NCI-H2029 (cell line): ENCODE data around the gene TBX15.
"Not testable (repeated sequence)": the region's sequence is repeated elsewhere in the genome, so short reads cannot be mapped to it uniquely, and the experiment has no call there.

Experiments
- DNase-seq: peaks from one replicate; lab custom pipeline; 2025; lab: John Stamatoyannopoulos, UW

TBX15 gene

DNA sequence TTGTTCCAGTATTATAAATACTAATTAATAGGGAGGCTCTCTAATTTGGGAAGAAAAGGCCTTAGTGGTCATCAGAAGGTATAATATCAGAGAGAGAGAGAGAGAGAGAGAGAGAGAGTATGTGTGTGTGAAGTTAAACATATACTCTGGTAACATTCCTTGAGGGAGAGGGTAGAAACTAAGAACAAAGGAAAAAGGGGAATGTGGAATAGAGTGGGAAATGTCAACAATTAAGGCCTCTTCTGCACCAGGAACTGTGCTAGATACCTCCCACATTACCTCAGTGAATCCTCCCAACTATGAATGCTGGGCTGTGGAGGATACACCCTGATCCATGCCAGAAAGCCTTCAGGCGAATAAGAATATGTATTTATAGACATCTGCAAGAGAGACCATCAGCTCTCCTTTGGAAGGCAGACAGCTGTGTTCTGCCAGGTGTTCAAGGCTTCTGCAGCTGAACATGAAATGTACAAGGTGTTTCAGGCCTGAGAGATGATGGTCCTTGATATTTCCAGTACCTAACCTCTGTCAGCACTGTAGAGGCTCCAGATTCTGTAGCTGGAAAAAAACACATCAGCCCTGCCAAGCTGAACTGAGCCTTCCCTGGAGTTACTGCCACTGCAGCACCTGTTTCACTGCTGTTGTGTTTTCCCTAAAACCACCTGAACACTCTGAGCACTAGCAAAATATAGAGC lies 29.1 kb downstream of the TBX15 start:
- no peak for DNase-seq

- no peak for DNase-seq
Measured at GRCh38 chr1:118958140-118958539, 30.0 kb downstream of the TBX15 start.

GRCh38 chr1:118957579-118957978 lies 30.6 kb downstream of the TBX15 start:
- DNase-seq = not testable (repeated sequence)

- no peak for DNase-seq
Measured at GRCh38 chr1:118954301-118954905, 33.7 kb downstream of the TBX15 start.

DNA sequence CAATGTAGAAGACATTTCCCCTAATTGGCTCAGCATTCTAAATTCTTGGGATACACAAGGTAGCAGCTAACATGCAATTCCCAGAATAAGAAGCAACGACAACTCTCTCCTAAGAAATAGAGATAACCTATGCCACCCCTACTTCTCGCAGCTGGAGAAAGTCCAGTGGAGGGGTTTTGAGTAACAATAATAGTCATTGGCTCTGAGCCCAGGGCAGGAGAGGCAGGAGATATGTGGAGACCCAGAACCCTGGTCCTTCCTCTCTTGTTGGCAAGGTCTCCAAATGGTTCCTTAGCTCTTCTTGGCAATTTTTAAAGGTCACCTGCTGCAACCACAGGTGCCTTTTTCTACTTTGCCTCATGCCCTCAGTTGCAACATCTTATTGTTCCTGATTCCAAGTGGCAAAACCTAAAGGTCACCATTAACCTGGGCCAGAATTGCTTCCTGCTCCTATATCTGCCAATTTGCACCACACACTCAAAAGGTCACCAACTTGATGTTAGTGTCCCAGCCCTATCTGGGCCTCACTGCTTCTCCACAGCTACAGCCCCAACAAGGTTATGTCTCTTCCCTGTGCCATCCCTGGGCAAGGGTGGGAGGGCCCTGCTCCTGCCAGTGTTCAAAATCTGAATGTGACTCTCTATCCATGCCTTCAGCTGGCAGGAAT lies 36.7 kb downstream of the TBX15 start:
- DNase-seq = no peak

- no peak for DNase-seq
Measured at GRCh38 chr1:118949315-118949714, 38.8 kb downstream of the TBX15 start.

- DNase-seq = no peak
Measured at GRCh38 chr1:118948846-118949245, 39.3 kb downstream of the TBX15 start.

DNA sequence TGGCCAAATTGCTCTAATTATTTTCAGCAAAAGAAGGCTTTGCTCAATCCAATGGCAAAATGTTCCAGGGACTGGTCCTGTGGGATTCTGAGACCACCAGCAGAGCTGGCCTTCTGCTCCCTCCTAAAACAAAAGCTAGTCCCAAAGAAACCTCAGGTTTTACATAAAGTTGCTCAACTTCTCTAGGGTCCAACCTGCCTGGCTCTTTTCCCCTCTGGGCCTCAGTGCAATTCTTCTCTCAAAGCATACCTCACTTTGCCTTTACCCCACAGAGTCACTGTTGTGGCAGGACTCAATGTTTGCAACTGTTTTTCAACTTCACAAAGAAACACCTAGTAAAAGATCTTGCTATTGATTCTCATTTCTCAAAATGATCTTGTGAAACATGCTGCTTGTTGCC lies 39.8 kb downstream of the TBX15 start:
- DNase-seq = no peak

- DNase-seq = no peak
Measured at GRCh38 chr1:118947790-118948189, 40.4 kb downstream of the TBX15 start.

- no peak for DNase-seq
Measured at GRCh38 chr1:118947003-118947765, 41.0 kb downstream of the TBX15 start.

DNA sequence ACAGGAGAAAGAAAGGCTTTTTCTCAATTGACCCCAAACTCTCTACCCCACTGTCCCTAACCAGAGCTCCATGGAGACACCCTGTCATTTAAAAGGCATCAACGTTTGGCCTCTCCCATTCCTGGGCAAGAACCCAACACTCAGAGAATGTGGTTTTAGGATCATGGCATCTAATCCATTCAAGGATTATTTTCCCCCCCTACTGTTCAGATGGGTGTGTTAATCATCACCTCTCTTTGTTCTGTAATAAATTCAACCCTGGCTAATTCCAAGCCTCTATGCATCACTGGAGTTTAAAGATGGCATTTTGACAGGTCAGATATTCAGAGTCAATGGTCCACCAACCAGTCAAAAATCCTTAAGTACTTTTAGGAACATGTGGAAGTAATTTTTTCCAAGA lies 42.7 kb downstream of the TBX15 start:
- no peak for DNase-seq

DNA sequence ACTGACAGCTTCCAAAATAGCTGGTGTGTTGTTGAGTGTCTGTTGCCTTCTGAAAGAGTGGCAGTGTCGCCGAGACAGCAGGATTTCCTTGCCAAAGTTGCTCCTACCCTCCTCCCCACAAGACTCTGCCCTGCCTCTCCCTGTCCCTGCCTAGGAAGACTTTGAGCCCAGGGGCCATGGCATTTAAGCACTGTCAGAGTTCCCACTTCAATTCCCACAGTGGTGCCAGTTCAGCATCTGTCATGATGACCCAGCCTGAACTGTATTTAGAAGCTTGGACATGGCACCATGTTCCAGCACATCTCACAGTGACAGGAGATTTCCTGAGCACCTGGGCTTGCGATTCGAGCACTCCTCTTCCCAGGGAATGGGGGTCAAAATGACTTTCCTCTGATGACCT lies 43.6 kb downstream of the TBX15 start:
- no peak for DNase-seq

DNA sequence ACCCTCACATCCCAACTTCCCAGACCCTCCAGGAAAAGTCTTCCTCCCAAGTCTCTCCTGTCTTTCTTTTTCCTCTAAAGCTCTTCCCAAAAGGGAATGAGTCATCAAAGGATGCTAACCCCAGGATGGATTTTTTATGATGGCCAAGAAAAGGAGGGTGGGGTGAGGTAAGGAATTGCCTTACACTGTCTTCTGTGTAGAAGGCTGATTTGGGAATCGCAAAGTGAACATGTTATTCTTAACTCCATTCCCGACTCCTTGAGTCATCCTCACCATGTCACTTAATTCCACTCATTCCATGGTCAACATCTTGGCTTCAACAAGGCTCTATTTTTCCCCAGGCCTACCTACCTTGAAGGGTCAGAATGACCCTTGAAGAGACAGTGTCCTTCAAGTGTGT lies 44.0 kb downstream of the TBX15 start:
- no peak for DNase-seq

DNA sequence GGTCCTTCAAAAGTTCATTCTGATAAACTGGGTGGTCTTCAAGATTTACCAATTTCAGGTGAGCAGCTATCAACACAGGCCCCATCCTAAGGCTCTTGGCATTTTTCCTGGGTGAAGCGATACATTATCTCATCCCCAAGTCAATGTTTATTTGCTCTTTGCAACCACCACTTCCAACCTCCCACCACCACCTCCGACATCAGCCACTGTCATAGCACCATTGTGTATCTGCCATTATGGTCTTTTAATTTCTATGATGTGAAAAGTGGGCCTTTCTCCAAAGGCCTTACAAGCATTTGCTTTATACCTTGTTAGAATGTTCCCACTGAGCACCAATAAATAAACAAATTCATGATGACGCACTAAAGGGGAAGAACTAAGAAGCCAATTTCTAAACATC lies 47.2 kb downstream of the TBX15 start:
- no peak for DNase-seq

GRCh38 chr1:118937413-118938072 lies 50.6 kb downstream of the TBX15 start:
- no peak for DNase-seq

DNA sequence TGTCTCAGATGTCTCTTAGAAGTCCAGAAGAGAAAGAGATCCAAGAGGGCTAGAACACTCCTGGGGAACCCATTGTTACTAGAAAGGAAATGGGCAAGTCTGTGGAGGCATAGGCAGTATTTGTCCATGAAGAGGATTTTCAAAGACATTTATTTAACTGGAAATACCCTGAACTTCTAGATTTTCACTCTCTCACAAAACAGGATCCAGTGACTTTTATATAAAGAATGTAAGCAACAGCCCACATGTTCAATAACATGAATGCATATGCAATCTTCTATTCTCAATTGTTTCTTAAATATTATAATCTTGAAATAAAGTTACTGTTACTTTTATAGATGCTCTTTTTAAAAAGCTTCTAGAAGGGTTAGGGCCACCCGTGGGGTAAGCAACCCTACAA lies 53.4 kb downstream of the TBX15 start:
- no peak for DNase-seq

DNA sequence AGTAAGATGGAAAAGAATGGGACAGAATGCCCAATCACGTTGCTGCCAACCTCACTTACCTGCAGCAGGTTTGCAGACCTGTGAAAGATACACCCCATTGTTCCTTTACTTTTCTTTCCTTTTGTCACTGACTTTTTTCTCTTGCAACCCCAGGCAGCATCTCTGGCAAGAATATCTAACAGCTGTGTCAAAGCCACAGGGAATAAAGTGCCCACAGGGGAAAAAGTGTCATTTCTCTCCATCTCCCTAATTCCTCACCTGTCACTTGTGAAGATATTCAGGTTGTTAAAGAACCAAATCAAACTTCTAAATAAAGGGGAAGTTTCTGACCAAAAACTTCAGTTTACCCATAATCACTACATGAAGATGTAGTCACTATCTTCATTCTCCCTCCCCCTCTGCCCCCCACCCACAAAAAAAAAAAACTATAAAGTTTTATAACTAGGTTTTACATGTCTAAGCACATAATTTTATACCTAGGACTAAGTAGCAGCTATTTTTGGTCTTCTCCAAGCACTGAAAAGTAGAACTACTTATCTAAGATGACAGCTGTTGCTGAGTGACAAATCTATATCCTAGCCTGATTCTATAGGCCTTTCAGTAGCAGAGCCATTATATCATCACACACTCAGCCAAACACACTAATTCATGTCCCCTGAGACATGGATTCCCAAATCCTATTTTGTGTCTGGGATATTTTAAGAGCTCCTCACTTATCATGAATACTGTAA lies 54.9 kb downstream of the TBX15 start:
- no peak for DNase-seq

- DNase-seq = no peak
Measured at GRCh38 chr1:118931876-118932275, 56.3 kb downstream of the TBX15 start.

DNA sequence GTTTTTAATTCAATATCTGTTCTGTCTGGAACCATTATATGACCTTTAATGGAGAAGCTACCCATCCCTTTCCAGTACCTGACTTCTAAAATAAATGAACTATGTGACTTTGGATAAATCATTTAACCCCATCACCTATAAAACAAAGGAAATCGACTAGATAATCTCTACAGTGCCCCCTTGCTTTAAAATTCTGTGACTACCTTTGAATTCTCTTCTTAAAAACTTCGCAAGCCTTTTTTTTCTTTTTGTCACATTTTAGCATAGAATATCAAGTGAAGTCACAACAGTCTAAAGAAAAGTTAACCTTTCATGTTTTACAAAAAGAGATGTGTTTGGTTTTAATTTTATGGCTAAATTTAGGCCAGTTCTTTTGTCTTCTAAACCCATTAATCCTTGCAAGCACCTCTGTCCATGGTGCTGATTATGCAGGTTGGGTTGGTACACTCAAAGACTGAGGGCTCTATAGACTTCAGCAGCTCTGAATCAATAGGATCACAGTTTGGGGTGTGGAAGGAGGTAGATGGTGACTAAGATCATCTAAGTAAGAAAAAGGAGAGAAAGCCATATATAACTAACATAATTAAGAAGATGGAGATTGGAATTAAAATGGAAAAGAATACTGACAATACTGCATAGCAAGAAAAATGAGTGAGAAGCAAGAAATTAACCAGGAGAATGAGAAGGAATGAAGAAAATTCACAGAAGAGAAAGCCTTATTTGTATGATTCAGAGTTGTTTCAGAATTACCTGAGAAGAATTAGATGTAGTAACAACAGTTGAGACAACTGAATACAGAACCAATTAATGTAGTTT lies 59.2 kb downstream of the TBX15 start:
- DNase-seq = no peak

GRCh38 chr1:118927427-118928187 lies 60.5 kb downstream of the TBX15 start:
- no peak for DNase-seq
